Transverse colon (tissue), 4 donors: Measurements from ENCODE around the gene SEC24A. TPM values are rescaled to one million over a fixed set of nuclear protein-coding genes. Genes with fewer than 3 reads are reported as not detected.
"Not testable (repeated sequence)": the region's sequence is repeated elsewhere in the genome, so short reads cannot be mapped to it uniquely, and the experiment has no call there.

Experiments
- DNase-seq: peaks from one replicate; pipeline ENCODE4 v3.0.0-alpha.2; 2019
- H3K27ac ChIP-seq, 4 donors: fragments of 200-600 bp; sonication (generic); 2 replicates each; pipeline ENCODE4 v1.5.1; 2016 to 2018; ENCODE audit warnings: inconsistent platforms in 4 of 4
- H3K27me3 ChIP-seq: fragments of 200-600 bp; sonication (generic); 2 replicates; pipeline ENCODE4 v1.5.1; 2017; ENCODE audit warnings: inconsistent platforms
- H3K36me3 ChIP-seq, 4 donors: fragments of 200-600 bp; sonication (generic); 2 replicates each; pipeline ENCODE4 v1.5.1; 2017 to 2019; ENCODE audit warnings: inconsistent platforms in 4 of 4
- H3K4me1 ChIP-seq, 4 donors: fragments of 200-600 bp; sonication (generic); 2 replicates each; pipeline ENCODE4 v1.5.1; 2017 to 2020; ENCODE audit warnings: inconsistent platforms in 4 of 4
- H3K4me3 ChIP-seq, 4 donors: fragments of 200-600 bp; sonication (generic); 1 replicate in 1 of 4; 2 replicates in 3 of 4; pipeline versions ENCODE4 v1.5.1 to v1.6.1; 2017 to 2019; ENCODE audit warnings: inconsistent platforms in 4 of 4
- H3K9me3 ChIP-seq, 2 donors: fragments of 200-600 bp; sonication (generic); 2 replicates each; pipeline ENCODE4 v1.5.1; 2017 to 2019; ENCODE audit warnings: inconsistent platforms in 2 of 2
- CTCF ChIP-seq, 5 experiments: fragments of 200-600 bp in 3 of 5; fragments of 450-650 bp in 2 of 5; sonication (generic) in 3 of 5; IDR thresholded peaks; 1 replicate in 2 of 5; 2 replicates in 3 of 5; pipeline ENCODE4 v1.5.1; 2016 to 2017; ENCODE audit warnings: antibody characterized with exemption in 5 of 5, inconsistent platforms in 3 of 5, mild to moderate bottlenecking in 2 of 5, moderate library complexity in 1 of 5
- EP300 ChIP-seq: sonication (generic); formaldehyde crosslinking; IDR thresholded peaks from one replicate; pipeline ENCODE4 v1.6.1; 2017; ENCODE audit warnings: antibody characterized with exemption, low read depth
- POLR2A ChIP-seq: fragments of 450-650 bp; IDR thresholded peaks from one replicate; pipeline ENCODE4 v1.6.1; 2016; ENCODE audit warnings: antibody characterized with exemption, mild to moderate bottlenecking, moderate library complexity
- POLR2AphosphoS5 ChIP-seq, 3 donors: sonication (generic); formaldehyde crosslinking; IDR thresholded peaks; one replicate each; pipeline ENCODE4 v1.6.1; 2016; ENCODE audit warnings: antibody characterized with exemption in 3 of 3
- WGBS, 2 donors: methylation state at CpG; one replicate each; pipeline ENCODE4 v1.1.5; 2018; ENCODE audit warnings: low coverage in 1 of 2; 5-methylcytosine and 5-hydroxymethylcytosine counted together
- in situ Hi-C, 4 donors: fragments of 200-750 bp; cut with MboI; loops; one replicate each; pipeline versions ENCODE4 v1.15.0 to v1.15.1; 2017; ENCODE audit warnings: low sequenced_read_pairs in 3 of 4, low pct_ligation_motif_present in 1 of 4, low pct_unique_long_range_greater_than_20kb in 1 of 4
- intact Hi-C: fragments of 100-400 bp; cut with DNase I; formaldehyde crosslinking; loops from one replicate; pipeline ENCODE4 v1.15.1; 2023; ENCODE audit warnings: low total_unique reads
- total RNA-seq, 4 donors: library from RNA; depleted of rRNA; stranded (reverse); fragments of >200 nt; gene quantifications; one replicate each; pipeline ENCODE4 v1.1.0, GENCODE V29; 2016

SEC24A gene
- total RNA-seq, 4 donors from 2014 or later: 9.2 to 26.7 (median 18.6) TPM

GRCh38 chr5:134625559-134625958, 23.0 kb upstream of the SEC24A start:
- intact Hi-C loops (no loop called here), in situ Hi-C loops (no loop called here)
- H3K9me3 ChIP-seq: no peaks in the 10 kb centered on the region
- peak overlapping the region; percentile 10 to 58 (median 51) for H3K27ac ChIP-seq
- TF ChIP-seq POLR2AphosphoS5 (IDR thresholded peaks at IDR 0.05) (no peak), EP300 (no peak), CTCF (IDR thresholded peaks at IDR 0.05) (no peak), POLR2A (no peak)
- no peaks in the 10 kb centered on the region for H3K27me3 ChIP-seq
- H3K4me3 ChIP-seq: no peak overlapping the region
- no peak for DNase-seq
- 90 to 100% methylated on average over 1 of the region's 1 CpG for WGBS, 2 donors
- H3K4me1 ChIP-seq: peaks cover 0 to 31% (median 19%) of the 10 kb centered on the region in 4 donors
- H3K36me3 ChIP-seq: peaks cover 0 to 31% (median 9%) of the 10 kb centered on the region in 4 donors

- 42 to 46% methylated on average over 2 of the region's 2 CpGs for WGBS, 2 donors
- TF ChIP-seq POLR2AphosphoS5 (IDR thresholded peaks at IDR 0.05) (peak in 2 of 3 donors; percentile 38 to 45), POLR2A (no peak), EP300 (no peak)
- intact Hi-C loops (no loop called here), in situ Hi-C loops (no loop called here)
- Histone ChIP-seq H3K27ac (peak overlapping the region; percentile 32 to 67 (median 51)), H3K4me1 (peaks cover 5 to 36% (median 23%) of the 10 kb centered on the region in 4 donors), H3K4me3 (no peak overlapping the region), H3K27me3 (no peaks in the 10 kb centered on the region), H3K36me3 (peaks cover 0 to 23% (median 5%) of the 10 kb centered on the region in 4 donors), H3K9me3 (no peaks in the 10 kb centered on the region)
- DNase-seq: no peak
These were observed 22.1 kb upstream of the SEC24A start for GRCh38 chr5:134626369-134627014.

GRCh38 chr5:134634227-134634626, 14.4 kb upstream of the SEC24A start:
- Histone ChIP-seq H3K4me1 (peaks cover 8 to 29% (median 17%) of the 10 kb centered on the region in 4 donors), H3K9me3 (no peaks in the 10 kb centered on the region), H3K4me3 (no peak overlapping the region), H3K27ac (no peak overlapping the region), H3K27me3 (no peaks in the 10 kb centered on the region), H3K36me3 (no peaks in the 10 kb centered on the region)
- 91% methylated on average over 10 of the region's 10 CpGs; no CpG with 5 or more reads in 1 of the 2 donors for WGBS, 2 donors
- no peak for TF ChIP-seq CTCF (IDR thresholded peaks at IDR 0.05)
- no peak for TF ChIP-seq POLR2A
- no peak for TF ChIP-seq POLR2AphosphoS5 (IDR thresholded peaks at IDR 0.05)
- TF ChIP-seq EP300: no peak
- in situ Hi-C loops: no loop called here
- DNase-seq: no peak
- intact Hi-C loops: no loop called here

- in situ Hi-C loops, intact Hi-C loops, H3K36me3 ChIP-seq, H3K4me3 ChIP-seq, DNase-seq, H3K27ac ChIP-seq, H3K27me3 ChIP-seq, H3K9me3 ChIP-seq: not testable (repeated sequence)
- 96 to 100% methylated on average over 1 of the region's 1 CpG for WGBS, 2 donors
- peaks cover 8 to 34% (median 18%) of the 10 kb centered on the region in 4 donors for H3K4me1 ChIP-seq
These were observed 13.2 kb upstream of the SEC24A start for GRCh38 chr5:134635366-134635765.

GRCh38 chr5:134637116-134637721, 11.4 kb upstream of the SEC24A start:
- Histone ChIP-seq H3K36me3 (no peaks in the 10 kb centered on the region), H3K4me3 (no peak overlapping the region), H3K27ac (no peak overlapping the region), H3K9me3 (no peaks in the 10 kb centered on the region), H3K4me1 (peaks cover 0 to 19% (median 11%) of the 10 kb centered on the region in 4 donors), H3K27me3 (no peaks in the 10 kb centered on the region)
- WGBS, 2 donors: 82 to 85% methylated on average over 4 to 9 of the region's 9 CpGs
- intact Hi-C loops: no loop called here
- TF ChIP-seq POLR2A (no peak), POLR2AphosphoS5 (IDR thresholded peaks at IDR 0.05) (no peak), CTCF (IDR thresholded peaks at IDR 0.05) (no peak), EP300 (no peak)
- no peak for DNase-seq
- in situ Hi-C loops: no loop called here
